Stomach (tissue), 9 donors: ENCODE results near the gene CYB5R3. TPM values are rescaled to one million over a fixed set of nuclear protein-coding genes. Genes with fewer than 3 reads are reported as not detected.
A peak's percentile ranks its signal among the peaks of the same experiment; 100 is the strongest.

ENCODE experiments used
- DNase-seq, 2 donors: peaks; one replicate each; pipeline versions ENCODE4 v3.0.0 to v3.0.0-alpha.2; 2013 to 2019
- H3K27ac ChIP-seq, 5 donors: fragments of 200-600 bp in 4 of 5; sonication (generic) in 4 of 5; one replicate each; pipeline ENCODE4 v1.5.1; 2013 to 2019; ENCODE audit warnings: mild to moderate bottlenecking in 1 of 5, moderate library complexity in 1 of 5
- H3K27me3 ChIP-seq, 3 donors: fragments of 200-600 bp; sonication (generic); one replicate each; pipeline ENCODE4 v1.5.1; 2017 to 2019; ENCODE audit warnings: mixed run types in 1 of 3
- H3K36me3 ChIP-seq, 4 donors: fragments of 200-600 bp; sonication (generic); 1 replicate in 3 of 4; 2 replicates in 1 of 4; pipeline ENCODE4 v1.5.1; 2016 to 2019
- H3K4me1 ChIP-seq, 4 donors: fragments of 200-600 bp; sonication (generic); one replicate each; pipeline ENCODE4 v1.5.1; 2016 to 2019
- H3K4me3 ChIP-seq, 4 donors: fragments of 200-600 bp; sonication (generic) in 3 of 4; one replicate each; pipeline ENCODE4 v1.5.1; 2016 to 2019; ENCODE audit warnings: mild to moderate bottlenecking in 1 of 4
- H3K9me3 ChIP-seq, 4 donors: fragments of 200-600 bp; sonication (generic); one replicate each; pipeline ENCODE4 v1.5.1; 2016 to 2019
- CTCF ChIP-seq, 7 experiments: fragments of 450-650 bp in 4 of 7; fragments of 200-600 bp in 3 of 7; sonication (generic) in 3 of 7; IDR thresholded peaks; one replicate each; pipeline ENCODE4 v1.5.1; 2016 to 2019; ENCODE audit warnings: antibody characterized with exemption in 7 of 7, control low read depth in 2 of 7, mild to moderate bottlenecking in 1 of 7
- EP300 ChIP-seq: sonication (generic); formaldehyde crosslinking; IDR thresholded peaks from one replicate; pipeline ENCODE4 v1.6.1; 2017; ENCODE audit warnings: antibody characterized with exemption
- POLR2A ChIP-seq, 4 donors: fragments of 450-650 bp; IDR thresholded peaks; one replicate each; pipeline ENCODE4 v1.6.1; 2016; ENCODE audit warnings: antibody characterized with exemption in 4 of 4, control low read depth in 2 of 4, mild to moderate bottlenecking in 1 of 4, moderate library complexity in 1 of 4
- POLR2AphosphoS5 ChIP-seq, 3 donors: sonication (generic); formaldehyde crosslinking; IDR thresholded peaks; one replicate each; pipeline ENCODE4 v1.6.1; 2016; ENCODE audit warnings: antibody characterized with exemption in 3 of 3
- WGBS, 5 donors: extraction: QIAGEN DNeasy Blood & Tissue Kit in 3 of 5; methylation state at CpG; one replicate each; pipeline versions ENCODE4 v1.1.5 to v1.1.7; 2013 to 2018; 5-methylcytosine and 5-hydroxymethylcytosine counted together
- intact Hi-C: fragments of 100-400 bp; cut with DNase I; formaldehyde crosslinking; loops from one replicate; pipeline ENCODE4 v1.15.1; 2023; ENCODE audit warnings: low total_unique reads
- polyA plus RNA-seq, 3 donors: library from polyadenylated mRNA; stranded (reverse); fragments of 200-250 nt; gene quantifications; one replicate each; pipeline ENCODE4 v1.2.3, GENCODE V29; 2013
- total RNA-seq, 5 donors: library from RNA; depleted of rRNA; stranded (reverse); fragments of >200 nt; gene quantifications; one replicate each; pipeline versions ENCODE4 v1.1.0 to v1.2.3, GENCODE V29; 2014 to 2016
- donor health status: healthy with polysubstance abuse.
- donor health status: Bipolar disorder and iron deficiency.
- donor health status: healthy.

Gene CYB5R3
- total and polyA plus RNA-seq, 8 donors, result 33.6 to 156 (median 82.1) TPM

GRCh38 chr22:42685941-42686653, 36.9 kb upstream of the CYB5R3 start:
- 23 to 37% (median 24%) methylated on average over 5 of the region's 5 CpGs for WGBS, 5 donors
- Histone ChIP-seq H3K27ac (peak overlapping the region; percentile 42 to 91 (median 90)), H3K36me3 (peaks cover 0 to under 1% (median under 1%) of the 10 kb centered on the region in 4 donors), H3K9me3 (no peaks in the 10 kb centered on the region), H3K27me3 (no peaks in the 10 kb centered on the region), H3K4me3 (no peak overlapping the region), H3K4me1 (peaks cover 53 to 87% (median 71%) of the 10 kb centered on the region in 4 donors)
- no peak for TF ChIP-seq EP300
- no peak for TF ChIP-seq POLR2A (IDR thresholded peaks at IDR 0.05)
- no peak for TF ChIP-seq POLR2AphosphoS5 (IDR thresholded peaks at IDR 0.05)
- no peak for TF ChIP-seq CTCF (IDR thresholded peaks at IDR 0.05)
- intact Hi-C loops, result no loop called here
- peak; percentile 49 to 77 for DNase-seq

- no peak overlapping the region for H3K4me3 ChIP-seq
- whole genome bisulfite sequencing, 5 donors, result 74 to 88% (median 77%) methylated on average over 10 to 11 of the region's 11 CpGs
- no peak for DNase-seq
- no peaks in the 10 kb centered on the region for H3K27me3 ChIP-seq
- H3K27ac ChIP-seq, result peak overlapping the region in 4 of 5 donors; percentile 87 to 91 (median 90)
- peaks cover 53 to 83% (median 70%) of the 10 kb centered on the region in 4 donors for H3K4me1 ChIP-seq
- no peak for TF ChIP-seq POLR2AphosphoS5 (IDR thresholded peaks at IDR 0.05)
- no peak for TF ChIP-seq CTCF (IDR thresholded peaks at IDR 0.05)
- no peak for TF ChIP-seq POLR2A (IDR thresholded peaks at IDR 0.05)
- TF ChIP-seq EP300, result no peak
- H3K9me3 ChIP-seq, result no peaks in the 10 kb centered on the region
- intact Hi-C loops, result no loop called here
- H3K36me3 ChIP-seq, result no peaks in the 10 kb centered on the region
Measured at GRCh38 chr22:42684462-42685195, 35.4 kb upstream of the CYB5R3 start.

GRCh38 chr22:42683578-42684283, 34.5 kb upstream of the CYB5R3 start:
- H3K27ac ChIP-seq, result peak overlapping the region in 4 of 5 donors; percentile 87 to 91 (median 90)
- peak in 1 of 2 donors; percentile 81 for DNase-seq
- TF ChIP-seq POLR2A (IDR thresholded peaks at IDR 0.05) (no peak), POLR2AphosphoS5 (IDR thresholded peaks at IDR 0.05) (peak in 1 of 3 donors; percentile 26)
- peaks cover 48 to 75% (median 62%) of the 10 kb centered on the region in 4 donors for H3K4me1 ChIP-seq
- H3K4me3 ChIP-seq, result no peak overlapping the region
- peaks cover 0 to 3% (median 1%) of the 10 kb centered on the region in 4 donors for H3K9me3 ChIP-seq
- H3K27me3 ChIP-seq, result no peaks in the 10 kb centered on the region
- H3K36me3 ChIP-seq, result no peaks in the 10 kb centered on the region
- WGBS, 5 donors, result 43 to 64% (median 56%) methylated on average over 8 of the region's 8 CpGs
- intact Hi-C loops, result no loop called here

- Histone ChIP-seq H3K4me1 (peaks cover 34 to 62% (median 47%) of the 10 kb centered on the region in 4 donors), H3K9me3 (peaks cover 0 to 8% (median 3%) of the 10 kb centered on the region in 4 donors), H3K27ac (peak overlapping the region in 4 of 5 donors; percentile 87 to 91 (median 90)), H3K36me3 (no peaks in the 10 kb centered on the region), H3K27me3 (no peaks in the 10 kb centered on the region), H3K4me3 (no peak overlapping the region)
- WGBS, 5 donors, result 59 to 68% (median 62%) methylated on average over 9 to 10 of the region's 10 CpGs
- DNase-seq, result no peak
- intact Hi-C loops, result no loop called here
- TF ChIP-seq EP300 (no peak), POLR2AphosphoS5 (IDR thresholded peaks at IDR 0.05) (no peak), CTCF (IDR thresholded peaks at IDR 0.05) (no peak), POLR2A (IDR thresholded peaks at IDR 0.05) (no peak)
Measured at GRCh38 chr22:42682113-42682851, 33.1 kb upstream of the CYB5R3 start.
